SK-N-SH (cell line): ENCODE data around the gene ZNF33B. TPM values are rescaled to one million over a fixed set of nuclear protein-coding genes. Genes with fewer than 3 reads are reported as not detected.

Source experiments
- CTCF ChIA-PET: fragments of 300-600, 350-600 bp; formaldehyde crosslinking; extraction: SDS; loops from one replicate; lab custom pipeline; 2021; lab: Yijun Ruan, JAX
- POLR2A ChIA-PET: fragments of 350-600 bp; sonication (Branson Sonifier 250); formaldehyde crosslinking; extraction: SDS; loops from one replicate; lab custom pipeline; 2020; ENCODE audit warnings: antibody characterized with exemption, inconsistent platforms; lab: Yijun Ruan, JAX
- DNase-seq: peaks from one replicate; pipeline ENCODE4 v3.0.0; 2012
- H2AFZ ChIP-seq: fragments of 200-600 bp; sonication (generic); 2 replicates; pipeline ENCODE4 v1.8.1; 2016; ENCODE audit warnings: antibody characterized with exemption, mild to moderate bottlenecking, low read depth
- H3F3A ChIP-seq: fragments of 200-600 bp; sonication (generic); replicated peaks from 2 replicates; pipeline ENCODE3; 2016; ENCODE audit warnings: antibody characterized with exemption, mild to moderate bottlenecking; ENCODE audit not compliant: insufficient read depth
- H3K27ac ChIP-seq, 2 experiments: fragments of 200-500 bp in 1 of 2; fragments of 200-600 bp in 1 of 2; sonication (Bioruptor generic) in 1 of 2; sonication (generic), shearing (Covaris generic) in 1 of 2; 2 replicates each; pipeline versions ENCODE4 v1.5.1 to v1.6.1; 2014 to 2016; ENCODE audit warnings: low read depth in 2 of 2, inconsistent platforms in 1 of 2, low read length in 1 of 2, mild to moderate bottlenecking in 1 of 2, mixed read lengths in 1 of 2
- H3K27me3 ChIP-seq: fragments of 200-600 bp; sonication (generic), shearing (Covaris generic); 2 replicates; pipeline ENCODE4 v1.6.1; 2016; ENCODE audit warnings: mixed run types; ENCODE audit not compliant: insufficient read depth
- H3K36me3 ChIP-seq, 2 experiments: fragments of 200-500 bp in 1 of 2; fragments of 200-600 bp in 1 of 2; sonication (Bioruptor generic) in 1 of 2; sonication (generic) in 1 of 2; replicated peaks in 1 of 2; 2 replicates each; pipeline versions ENCODE3 to v1.5.1; 2014 to 2016; ENCODE audit warnings: low read length in 1 of 2, mild to moderate bottlenecking in 1 of 2; ENCODE audit not compliant: insufficient read depth in 2 of 2, control insufficient read depth in 1 of 2
- H3K4me1 ChIP-seq, 2 experiments: fragments of 200-500 bp in 1 of 2; fragments of 200-600 bp in 1 of 2; sonication (Bioruptor generic) in 1 of 2; sonication (generic), shearing (Covaris generic) in 1 of 2; 2 replicates each; pipeline versions ENCODE4 v1.5.1 to v1.6.1; 2014 to 2016; ENCODE audit warnings: low read depth in 1 of 2, low read length in 1 of 2, mixed run types in 1 of 2; ENCODE audit not compliant: insufficient read depth in 2 of 2, control insufficient read depth in 1 of 2
- H3K4me2 ChIP-seq: fragments of 200-600 bp; sonication (generic), shearing (Covaris generic); 2 replicates; pipeline ENCODE4 v1.6.1; 2017; ENCODE audit warnings: mixed run types
- H3K4me3 ChIP-seq, 2 experiments: fragments of 200-500 bp in 1 of 2; fragments of 200-600 bp in 1 of 2; sonication (Bioruptor generic) in 1 of 2; sonication (generic), shearing (Covaris generic) in 1 of 2; 2 replicates each; pipeline versions ENCODE4 v1.5.1 to v1.8.1; 2014 to 2016; ENCODE audit warnings: low read depth in 2 of 2, inconsistent platforms in 1 of 2, low read length in 1 of 2, mild to moderate bottlenecking in 1 of 2, mixed read lengths in 1 of 2, moderate library complexity in 1 of 2
- H3K79me2 ChIP-seq: fragments of 200-600 bp; sonication (generic); 2 replicates; pipeline ENCODE4 v1.8.1; 2017; ENCODE audit warnings: mild to moderate bottlenecking; ENCODE audit not compliant: insufficient read depth
- H3K9ac ChIP-seq: fragments of 200-600 bp; sonication (generic); 2 replicates; pipeline ENCODE4 v1.6.1; 2017; ENCODE audit warnings: mixed run types
- H3K9me2 ChIP-seq: fragments of 200-600 bp; sonication (generic); 2 replicates; pipeline ENCODE4 v1.6.1; 2017; ENCODE audit warnings: mixed run types
- H3K9me3 ChIP-seq: fragments of 200-600 bp; sonication (generic); 2 replicates; pipeline ENCODE4 v1.6.1; 2017; ENCODE audit warnings: mixed run types, mild to moderate bottlenecking, moderate library complexity
- H4K20me1 ChIP-seq: fragments of 200-600 bp; sonication (generic); 2 replicates; pipeline ENCODE4 v1.6.1; 2017; ENCODE audit warnings: mild to moderate bottlenecking, mixed run types; ENCODE audit not compliant: insufficient read depth
- CHD2 ChIP-seq: fragments of 150-350 bp; IDR thresholded peaks from 2 replicates; pipeline ENCODE4 v1.6.1; 2018; ENCODE audit warnings: low read length; ENCODE audit not compliant: partially characterized antibody
- EP300 ChIP-seq, 2 experiments: IDR thresholded peaks; 2 replicates each; pipeline versions ENCODE4 v1.4.0 to v1.6.1; 2012; ENCODE audit warnings: borderline replicate concordance in 1 of 2, low read depth in 1 of 2, low read length in 1 of 2
- FOSL2 ChIP-seq: IDR thresholded peaks from 2 replicates; pipeline ENCODE4 v1.4.0; 2012; ENCODE audit warnings: low read depth, mild to moderate bottlenecking, moderate library complexity, borderline replicate concordance
- FOXJ3 ChIP-seq: sonication (generic); formaldehyde crosslinking; IDR thresholded peaks from 2 replicates; pipeline ENCODE4 v1.5.1; 2020; ENCODE audit warnings: mild to moderate bottlenecking, missing genetic modification reagents
- FOXM1 ChIP-seq: IDR thresholded peaks from 2 replicates; pipeline ENCODE4 v1.4.0; 2012; ENCODE audit warnings: low read depth, mild to moderate bottlenecking
- JUND ChIP-seq: IDR thresholded peaks from 2 replicates; pipeline ENCODE4 v1.4.0; 2012
- MAX ChIP-seq: IDR thresholded peaks from 2 replicates; pipeline ENCODE4 v1.4.0; 2012; ENCODE audit warnings: low read depth
- NFIC ChIP-seq: IDR thresholded peaks from 2 replicates; pipeline ENCODE4 v1.4.0; 2012; ENCODE audit warnings: borderline replicate concordance
- NRF1 ChIP-seq: IDR thresholded peaks from 2 replicates; pipeline ENCODE4 v1.6.1; 2012; ENCODE audit warnings: low read depth, mild to moderate bottlenecking, low read length
- REST ChIP-seq: IDR thresholded peaks from 2 replicates; pipeline ENCODE4 v1.6.1; 2012; ENCODE audit warnings: mild to moderate bottlenecking, low read depth, low read length, moderate library complexity
- RFX5 ChIP-seq: IDR thresholded peaks from 2 replicates; pipeline ENCODE4 v1.6.1; 2012; ENCODE audit warnings: mild to moderate bottlenecking, improper control_type of control experiment, low read length
- RXRA ChIP-seq: IDR thresholded peaks from 2 replicates; pipeline ENCODE4 v1.4.0; 2012; ENCODE audit warnings: low read depth, mild to moderate bottlenecking, borderline replicate concordance
- SIN3A ChIP-seq: IDR thresholded peaks from 2 replicates; pipeline ENCODE4 v1.6.1; 2012; ENCODE audit warnings: low read depth, mild to moderate bottlenecking, low read length, moderate library complexity, borderline replicate concordance
- TCF12 ChIP-seq: IDR thresholded peaks from 2 replicates; pipeline ENCODE4 v1.4.0; 2012
- USF1 ChIP-seq: IDR thresholded peaks from 2 replicates; pipeline ENCODE4 v1.4.0; 2012; ENCODE audit warnings: low read depth, borderline replicate concordance
- YY1 ChIP-seq: IDR thresholded peaks from 2 replicates; pipeline ENCODE4 v1.4.0; 2012; ENCODE audit warnings: low read depth, mild to moderate bottlenecking
- WGBS: methylation state at CpG from one replicate; pipeline ENCODE4 v1.1.6; 2017; ENCODE audit warnings: low lambda C conversion rate; 5-methylcytosine and 5-hydroxymethylcytosine counted together
- polyA plus RNA-seq, 3 experiments: library from polyadenylated mRNA; depleted of rRNA; stranded (reverse); fragments of >200 nt; gene quantifications; 2 replicates each; pipeline ENCODE4 v1.2.3, GENCODE V29; 2012
- TF ChIP-seq, protein P1 (sequence below): IDR thresholded peaks from 2 replicates; pipeline ENCODE4 v1.4.0; 2012; ENCODE audit warnings: low read depth, borderline replicate concordance
- TF ChIP-seq, protein P2 (sequence below): fragments of 150-350 bp; IDR thresholded peaks from 2 replicates; pipeline ENCODE4 v1.6.1; 2017; ENCODE audit warnings: antibody characterized with exemption, low read length, low read depth, borderline replicate concordance
- TF ChIP-seq, protein P3 (sequence below): IDR thresholded peaks from 2 replicates; pipeline ENCODE4; 2012
- TF ChIP-seq, protein P4 (sequence below): fragments of 150-350 bp; IDR thresholded peaks from 2 replicates; pipeline ENCODE4 v1.6.1; 2016; ENCODE audit warnings: mild to moderate bottlenecking, low read depth, low read length

ZNF33B gene
- polyA plus RNA-seq, 1 of the 3 experiments (the other 2 are of a cell fraction) = 5.6 TPM

DNA sequence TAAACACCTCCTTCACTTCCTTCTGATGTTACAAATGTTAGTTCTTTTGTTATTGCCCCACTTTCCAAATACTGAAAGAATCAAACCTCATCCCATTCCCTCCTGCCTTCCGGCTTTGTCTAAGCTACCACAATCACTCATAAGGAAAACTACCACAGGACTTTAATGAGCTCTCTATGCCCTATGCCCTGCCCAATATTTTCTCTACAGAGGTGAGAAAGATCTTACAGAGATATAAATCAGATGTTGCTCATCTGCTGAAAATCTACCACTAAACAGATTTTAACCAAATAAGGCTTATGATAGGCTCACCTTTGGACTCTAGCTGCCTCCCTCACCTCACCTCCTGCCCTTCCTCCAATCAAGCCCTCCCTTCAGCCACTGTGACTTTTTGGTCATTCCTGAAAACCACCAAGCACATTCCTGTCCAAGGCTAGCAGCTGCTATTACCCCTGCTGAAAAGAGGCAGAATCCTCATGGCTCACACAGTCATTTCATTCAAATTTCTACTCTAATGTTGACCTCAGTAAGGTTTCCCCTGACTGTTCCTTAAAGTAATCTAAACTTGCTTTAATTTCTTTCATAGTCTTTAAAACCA is 7.7 kb downstream of the ZNF33B start:
- H3K9me3 ChIP-seq = no peaks in the 10 kb centered on the region
- no peaks in the 10 kb centered on the region for H4K20me1 ChIP-seq
- H3K9ac ChIP-seq = no peak overlapping the region
- CTCF ChIA-PET = no interaction called here
- no peaks in the 10 kb centered on the region for H3F3A ChIP-seq
- TF ChIP-seq JUND = no peak
- TF ChIP-seq, protein P1, sequence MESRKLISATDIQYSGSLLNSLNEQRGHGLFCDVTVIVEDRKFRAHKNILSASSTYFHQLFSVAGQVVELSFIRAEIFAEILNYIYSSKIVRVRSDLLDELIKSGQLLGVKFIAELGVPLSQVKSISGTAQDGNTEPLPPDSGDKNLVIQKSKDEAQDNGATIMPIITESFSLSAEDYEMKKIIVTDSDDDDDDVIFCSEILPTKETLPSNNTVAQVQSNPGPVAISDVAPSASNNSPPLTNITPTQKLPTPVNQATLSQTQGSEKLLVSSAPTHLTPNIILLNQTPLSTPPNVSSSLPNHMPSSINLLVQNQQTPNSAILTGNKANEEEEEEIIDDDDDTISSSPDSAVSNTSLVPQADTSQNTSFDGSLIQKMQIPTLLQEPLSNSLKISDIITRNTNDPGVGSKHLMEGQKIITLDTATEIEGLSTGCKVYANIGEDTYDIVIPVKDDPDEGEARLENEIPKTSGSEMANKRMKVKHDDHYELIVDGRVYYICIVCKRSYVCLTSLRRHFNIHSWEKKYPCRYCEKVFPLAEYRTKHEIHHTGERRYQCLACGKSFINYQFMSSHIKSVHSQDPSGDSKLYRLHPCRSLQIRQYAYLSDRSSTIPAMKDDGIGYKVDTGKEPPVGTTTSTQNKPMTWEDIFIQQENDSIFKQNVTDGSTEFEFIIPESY = no peak
- TF ChIP-seq RXRA = no peak
- TF ChIP-seq EP300 (IDR thresholded peaks at IDR 0.05; ENCODE audit: borderline replicate concordance in 1 of 2, low read depth in 1 of 2, low read length in 1 of 2) = no peak
- no peak for TF ChIP-seq REST
- TF ChIP-seq TCF12 = no peak
- no peak for TF ChIP-seq RFX5
- no peak for TF ChIP-seq YY1
- no peak for TF ChIP-seq SIN3A
- TF ChIP-seq FOXM1 = no peak
- TF ChIP-seq NFIC = no peak
- TF ChIP-seq, protein P2, sequence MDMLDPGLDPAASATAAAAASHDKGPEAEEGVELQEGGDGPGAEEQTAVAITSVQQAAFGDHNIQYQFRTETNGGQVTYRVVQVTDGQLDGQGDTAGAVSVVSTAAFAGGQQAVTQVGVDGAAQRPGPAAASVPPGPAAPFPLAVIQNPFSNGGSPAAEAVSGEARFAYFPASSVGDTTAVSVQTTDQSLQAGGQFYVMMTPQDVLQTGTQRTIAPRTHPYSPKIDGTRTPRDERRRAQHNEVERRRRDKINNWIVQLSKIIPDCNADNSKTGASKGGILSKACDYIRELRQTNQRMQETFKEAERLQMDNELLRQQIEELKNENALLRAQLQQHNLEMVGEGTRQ = no peak
- TF ChIP-seq USF1 = no peak
- TF ChIP-seq, protein P3, sequence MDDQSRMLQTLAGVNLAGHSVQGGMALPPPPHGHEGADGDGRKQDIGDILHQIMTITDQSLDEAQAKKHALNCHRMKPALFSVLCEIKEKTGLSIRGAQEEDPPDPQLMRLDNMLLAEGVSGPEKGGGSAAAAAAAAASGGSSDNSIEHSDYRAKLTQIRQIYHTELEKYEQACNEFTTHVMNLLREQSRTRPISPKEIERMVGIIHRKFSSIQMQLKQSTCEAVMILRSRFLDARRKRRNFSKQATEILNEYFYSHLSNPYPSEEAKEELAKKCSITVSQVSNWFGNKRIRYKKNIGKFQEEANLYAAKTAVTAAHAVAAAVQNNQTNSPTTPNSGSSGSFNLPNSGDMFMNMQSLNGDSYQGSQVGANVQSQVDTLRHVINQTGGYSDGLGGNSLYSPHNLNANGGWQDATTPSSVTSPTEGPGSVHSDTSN = no peak
- no peak for TF ChIP-seq MAX
- TF ChIP-seq NRF1 = no peak
- no peak for TF ChIP-seq CHD2
- no peak for TF ChIP-seq FOSL2
- TF ChIP-seq, protein P4, sequence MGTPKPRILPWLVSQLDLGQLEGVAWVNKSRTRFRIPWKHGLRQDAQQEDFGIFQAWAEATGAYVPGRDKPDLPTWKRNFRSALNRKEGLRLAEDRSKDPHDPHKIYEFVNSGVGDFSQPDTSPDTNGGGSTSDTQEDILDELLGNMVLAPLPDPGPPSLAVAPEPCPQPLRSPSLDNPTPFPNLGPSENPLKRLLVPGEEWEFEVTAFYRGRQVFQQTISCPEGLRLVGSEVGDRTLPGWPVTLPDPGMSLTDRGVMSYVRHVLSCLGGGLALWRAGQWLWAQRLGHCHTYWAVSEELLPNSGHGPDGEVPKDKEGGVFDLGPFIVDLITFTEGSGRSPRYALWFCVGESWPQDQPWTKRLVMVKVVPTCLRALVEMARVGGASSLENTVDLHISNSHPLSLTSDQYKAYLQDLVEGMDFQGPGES = no peak
- TF ChIP-seq FOXJ3 = no peak
- H3K36me3 ChIP-seq = peaks cover 48 to 58% of the 10 kb centered on the region in 2 experiments
- no peak for DNase-seq
- H3K79me2 ChIP-seq = peaks cover 8% of the 10 kb centered on the region
- H2AFZ ChIP-seq = no peak overlapping the region
- WGBS = 100% methylated on average over 1 of the region's 1 CpG
- no peak overlapping the region for H3K4me3 ChIP-seq
- POLR2A ChIA-PET = no interaction called here
- no peaks in the 10 kb centered on the region for H3K27me3 ChIP-seq
- H3K4me1 ChIP-seq = no peaks in the 10 kb centered on the region
- H3K4me2 ChIP-seq = no peak overlapping the region
- no peaks in the 10 kb centered on the region for H3K9me2 ChIP-seq
- H3K27ac ChIP-seq = no peak overlapping the region
